CD4-positive, alpha-beta T cell (primary cell): ENCODE measurements around the gene SUPT4H1. TPM values are rescaled to one million over a fixed set of nuclear protein-coding genes. Genes with fewer than 3 reads are reported as not detected.
A peak's percentile ranks its signal among the peaks of the same experiment; 100 is the strongest.

Experiments
- ATAC-seq: fragments of 200-7000 bp; cut with Tn5 transposase; one replicate; pipeline ENCODE4 v1.10.0; 2022; ENCODE audit warnings: mild to moderate bottlenecking; ENCODE audit not compliant: poor library complexity
- CTCF ChIA-PET: fragments of 350-600 bp; sonication (Branson Sonifier 250); formaldehyde crosslinking; loops from one replicate; lab custom pipeline; 2021; ENCODE audit warnings: antibody characterized with exemption, inconsistent platforms; lab: Charles Lee
- POLR2A ChIA-PET: fragments of 350-600 bp; sonication (Branson Sonifier 250); formaldehyde crosslinking; loops from one replicate; lab custom pipeline; 2021; ENCODE audit warnings: antibody characterized with exemption, inconsistent platforms; lab: Charles Lee
- DNase-seq, 14 experiments: peaks; one replicate each; pipeline ENCODE4 v3.0.0-alpha.2; 2013 to 2020; ENCODE audit warnings: mixed read lengths in 2 of 14
- H3K27ac ChIP-seq, 2 donors: one replicate each; pipeline versions ENCODE4 v1.5.1 to v1.7.0; 2013; ENCODE audit warnings: low read length in 2 of 2, low read depth in 1 of 2, mild to moderate bottlenecking in 1 of 2
- H3K27me3 ChIP-seq, 2 experiments: 1 replicate in 1 of 2; 2 replicates in 1 of 2; pipeline versions ENCODE4 v1.6.1 to v1.7.0; 2013; ENCODE audit warnings: low read length in 2 of 2, control low read depth in 1 of 2, mild to moderate bottlenecking in 1 of 2, moderate library complexity in 1 of 2; ENCODE audit not compliant: insufficient read depth in 2 of 2, control insufficient read depth in 1 of 2
- H3K36me3 ChIP-seq: one replicate; pipeline ENCODE4 v1.6.1; 2013; ENCODE audit warnings: low read length, control low read depth; ENCODE audit not compliant: insufficient read depth
- H3K4me1 ChIP-seq: one replicate; pipeline ENCODE4 v1.6.1; 2013; ENCODE audit warnings: low read length, control low read depth; ENCODE audit not compliant: insufficient read depth
- H3K4me3 ChIP-seq: one replicate; pipeline ENCODE4 v1.5.1; 2013; ENCODE audit warnings: mild to moderate bottlenecking, low read length, moderate library complexity
- H3K9me3 ChIP-seq, 2 experiments: 1 replicate in 1 of 2; 2 replicates in 1 of 2; pipeline versions ENCODE4 v1.6.1 to v1.7.0; 2013; ENCODE audit warnings: low read length in 2 of 2, mild to moderate bottlenecking in 2 of 2, control low read depth in 1 of 2, moderate library complexity in 1 of 2; ENCODE audit not compliant: control insufficient read depth in 1 of 2, insufficient read depth in 1 of 2
- H3K27ac Mint-ChIP-seq: one replicate; pipeline ENCODE4 v1.8.0; 2020; ENCODE audit warnings: mixed read lengths
- H3K27me3 Mint-ChIP-seq: one replicate; pipeline ENCODE4 v1.8.0; 2021; ENCODE audit warnings: mixed read lengths
- H3K36me3 Mint-ChIP-seq: one replicate; pipeline ENCODE4 v1.8.0; 2021; ENCODE audit warnings: low read depth, mixed read lengths
- H3K4me1 Mint-ChIP-seq: one replicate; pipeline ENCODE4 v1.8.0; 2021; ENCODE audit warnings: low read depth, mixed read lengths
- H3K4me3 Mint-ChIP-seq: one replicate; pipeline ENCODE4 v1.8.0; 2020; ENCODE audit warnings: mild to moderate bottlenecking, mixed read lengths
- H3K9me3 Mint-ChIP-seq: one replicate; pipeline ENCODE4 v1.8.0; 2020; ENCODE audit warnings: mixed read lengths
- CTCF ChIP-seq: fragments of 200-600 bp; IDR thresholded peaks from one replicate; pipeline ENCODE4 v1.8.0; 2022; ENCODE audit warnings: antibody characterized with exemption, mild to moderate bottlenecking
- intact Hi-C, 2 experiments: fragments of 100-400 bp; cut with DNase I in 1 of 2; cut with micrococcal nuclease in 1 of 2; formaldehyde crosslinking; loops; one replicate each; pipeline versions ENCODE4 v1.15.1 to v1.9.0; 2023 to 2025; cut with DNase I, micrococcal nuclease
- total RNA-seq, 174 experiments: library from RNA in 2 of 174; stranded (reverse) in 2 of 174; gene quantifications; one replicate each; pipeline ENCODE4 v1.2.3 and lab custom pipeline; 2021 to 2026

The SUPT4H1 gene
- total RNA-seq, 2 experiments from 2014 or later = 46.5 to 47.0 TPM

DNA sequence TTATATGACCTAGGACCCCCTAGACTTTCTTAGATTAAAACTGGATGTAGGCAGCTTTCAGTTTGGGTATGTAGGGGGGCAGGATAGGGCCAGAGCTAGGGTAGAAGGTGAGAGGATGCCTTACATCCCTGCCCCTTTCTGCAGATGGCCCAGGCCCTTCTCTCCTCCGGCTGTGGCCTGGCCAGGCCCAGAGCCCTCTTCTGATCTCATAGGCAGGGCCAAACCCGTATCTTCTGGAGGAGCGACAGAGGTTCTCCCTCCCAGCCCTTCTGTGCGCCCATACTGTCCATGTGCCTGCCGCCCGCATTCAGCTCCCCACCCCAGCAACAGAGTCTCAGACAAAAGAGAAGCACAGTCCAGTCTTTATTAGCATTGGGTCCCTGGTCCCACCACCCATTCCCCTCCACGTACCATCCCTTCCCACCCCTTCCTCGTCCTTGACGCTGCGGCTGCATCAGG lies 21.4 kb downstream of the SUPT4H1 start:
- intact Hi-C loops = loop anchor here (5.0 to 10.0 kb wide), 7 partner anchors 184 to 1246 kb away; partner anchors contain the start of genes AKAP1 (in 1 of the 2), MRPS23 (in 1 of the 2), MTMR4 (in 1 of the 2) and TRIM37 (in 1 of the 2)
- H3K4me3 ChIP-seq = peak overlapping the region; percentile 84
- Mint-ChIP-seq H3K27ac (peak overlapping the region; percentile 84), H3K9me3 (no peaks in the 10 kb centered on the region), H3K36me3 (peaks cover 51% of the 10 kb centered on the region), H3K4me3 (peak overlapping the region; percentile 90), H3K4me1 (peaks cover 58% of the 10 kb centered on the region), H3K27me3 (no peaks in the 10 kb centered on the region)
- CTCF ChIA-PET = interaction anchor here (2.4 to 7.9 kb wide), 3 partner anchors 13 to 87 kb away, joined by 8 to 59 read pairs (median 43); partner anchors contain the start of gene RNF43
- H3K36me3 ChIP-seq = peaks cover 19% of the 10 kb centered on the region
- TF ChIP-seq CTCF = no peak
- peak overlapping the region; percentile 82 to 98 for H3K27ac ChIP-seq
- H3K9me3 ChIP-seq = no peaks in the 10 kb centered on the region
- POLR2A ChIA-PET = interaction anchor here (0.9 to 22.3 kb wide), 4 partner anchors 7 to 87 kb away, joined by 3 to 1359 read pairs (median 934); partner anchors contain the start of genes RNF43, SUPT4H1 and TSPOAP1
- H3K4me1 ChIP-seq = peaks cover 64% of the 10 kb centered on the region
- ATAC-seq = no peak
- peak in 4 of 14 experiments; percentile 12 to 51 (median 40) for DNase-seq
- no peaks in the 10 kb centered on the region for H3K27me3 ChIP-seq

DNA sequence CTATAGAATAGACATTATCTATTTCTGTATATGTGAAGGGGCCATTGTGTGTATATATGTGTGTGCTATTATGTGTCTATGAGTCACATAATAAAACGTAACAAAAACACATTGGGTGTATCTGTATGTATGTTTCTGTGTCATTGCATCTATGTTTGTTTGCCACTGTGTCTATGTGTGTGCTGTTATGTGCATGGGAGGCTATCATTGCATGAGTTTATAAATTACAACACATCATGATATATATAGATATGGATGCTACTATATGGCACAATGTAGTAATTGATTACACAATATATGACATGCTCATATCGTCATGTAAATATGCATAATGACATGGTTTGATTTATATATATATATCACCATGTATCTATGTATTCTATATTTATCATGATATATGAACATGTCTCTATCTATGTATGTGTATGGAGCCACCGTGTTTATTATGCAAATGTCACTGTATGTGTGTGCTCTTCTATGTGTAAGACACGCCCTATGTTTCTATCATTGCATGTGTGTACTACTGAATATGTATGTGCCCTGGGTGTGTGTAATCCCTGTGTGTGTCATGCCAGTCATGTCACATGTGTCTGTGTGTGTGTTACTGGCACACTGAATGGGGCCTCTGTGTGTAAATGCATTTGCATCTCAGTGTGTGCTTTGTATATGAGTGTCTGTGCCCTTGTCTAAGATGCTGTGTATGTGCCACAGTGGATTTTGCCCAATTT lies 22.0 kb downstream of the SUPT4H1 start:
- TF ChIP-seq CTCF = no peak
- Histone ChIP-seq H3K9me3 (no peaks in the 10 kb centered on the region), H3K27ac (peak overlapping the region; percentile 84 to 98), H3K36me3 (peaks cover 19% of the 10 kb centered on the region), H3K4me1 (peaks cover 64% of the 10 kb centered on the region), H3K27me3 (no peaks in the 10 kb centered on the region), H3K4me3 (peak overlapping the region; percentile 84)
- ATAC-seq = peak; percentile 22
- ChIA-PET POLR2A (interaction anchor here (0.9 to 22.3 kb wide), 4 partner anchors 6 to 88 kb away, joined by 3 to 1359 read pairs (median 934); partner anchors contain the start of genes RNF43, SUPT4H1 and TSPOAP1), CTCF (interaction anchor here (1.1 to 7.9 kb wide), 4 partner anchors 11 to 88 kb away, joined by 5 to 59 read pairs (median 26); partner anchors contain the start of gene RNF43)
- peaks cover 47% of the 10 kb centered on the region for H3K36me3 Mint-ChIP-seq
- peak in 8 of 14 experiments; percentile 26 to 72 (median 44) for DNase-seq
- intact Hi-C loops = loop anchor here (1.0 to 10.0 kb wide), 9 partner anchors 9 to 1245 kb away; partner anchors contain the start of genes AKAP1 (in 1 of the 2), MRPS23 (in 1 of the 2), MTMR4 (in 1 of the 2) and TRIM37 (in 1 of the 2)
- no peaks in the 10 kb centered on the region for H3K27me3 Mint-ChIP-seq
- peak overlapping the region; percentile 84 for H3K27ac Mint-ChIP-seq
- peaks cover 59% of the 10 kb centered on the region for H3K4me1 Mint-ChIP-seq
- H3K9me3 Mint-ChIP-seq = no peaks in the 10 kb centered on the region
- peak overlapping the region; percentile 90 for H3K4me3 Mint-ChIP-seq

- H3K4me1 Mint-ChIP-seq = peaks cover 53% of the 10 kb centered on the region
- peak overlapping the region; percentile 90 for H3K4me3 Mint-ChIP-seq
- peaks cover 19% of the 10 kb centered on the region for H3K36me3 ChIP-seq
- no peaks in the 10 kb centered on the region for H3K27me3 Mint-ChIP-seq
- ATAC-seq = peak; percentile 39
- intact Hi-C loops = loop anchor here (1.0 kb wide), 2 partner anchors 10 to 15 kb away; no protein-coding TSS in a partner anchor
- H3K9me3 Mint-ChIP-seq = no peaks in the 10 kb centered on the region
- H3K27me3 ChIP-seq = no peaks in the 10 kb centered on the region
- H3K4me1 ChIP-seq = peaks cover 62% of the 10 kb centered on the region
- H3K9me3 ChIP-seq = no peaks in the 10 kb centered on the region
- peak overlapping the region; percentile 84 for H3K27ac Mint-ChIP-seq
- peaks cover 47% of the 10 kb centered on the region for H3K36me3 Mint-ChIP-seq
- peak overlapping the region; percentile 84 for H3K4me3 ChIP-seq
- TF ChIP-seq CTCF = peak; percentile 83
- peak overlapping the region; percentile 84 to 87 for H3K27ac ChIP-seq
- DNase-seq = peak; percentile 47 to 87 (median 72)
- CTCF ChIA-PET = interaction anchor here (1.1 to 7.9 kb wide), 5 partner anchors 9 to 15 kb away, joined by 5 to 59 read pairs (median 43); no protein-coding TSS in a partner anchor
- POLR2A ChIA-PET = interaction anchor here (1.1 to 22.3 kb wide), 8 partner anchors 10 to 88 kb away, joined by 3 to 1359 read pairs (median 62); partner anchors contain the start of genes RNF43 and SUPT4H1
Observed at GRCh38 chr17:58329035-58329809, 22.8 kb downstream of the SUPT4H1 start.
